MM.1S (cell line): Measurements from ENCODE around the gene FOXP4.

Experiments
- CTCF ChIP-seq: fragments of 300-600 bp; sonication (generic); IDR thresholded peaks from 2 replicates; pipeline ENCODE4 v1.5.1; 2016; ENCODE audit warnings: antibody characterized with exemption, low read length, mixed read lengths
- EZH2 ChIP-seq: fragments of 300-600 bp; sonication (generic); optimal IDR thresholded peaks from 2 replicates; pipeline ENCODE3; 2017; ENCODE audit warnings: low read depth, mild to moderate bottlenecking, antibody characterized with exemption, low read length, mixed read lengths
- EZH2phosphoT487 ChIP-seq: fragments of 300-600 bp; sonication (generic); IDR thresholded peaks from 2 replicates; pipeline ENCODE4 v1.6.1; 2018; ENCODE audit warnings: antibody characterized with exemption, low read length

GRCh38 chr6:41586252-41587007, 40.2 kb downstream of the FOXP4 start:
- TF ChIP-seq CTCF, result no peak
- TF ChIP-seq EZH2phosphoT487, result no peak
- no peak for TF ChIP-seq EZH2
